Measurements from ENCODE around the gene ST7. TPM values are rescaled to one million over a fixed set of nuclear protein-coding genes. Genes with fewer than 3 reads are reported as not detected.
A peak's percentile ranks its signal among the peaks of the same experiment; 100 is the strongest.

Gene ST7
- total and polyA plus RNA-seq, 2 donors (not counting 1 experiment from before 2014, with no cell fraction given): 20.0 to 28.6 TPM

DNA sequence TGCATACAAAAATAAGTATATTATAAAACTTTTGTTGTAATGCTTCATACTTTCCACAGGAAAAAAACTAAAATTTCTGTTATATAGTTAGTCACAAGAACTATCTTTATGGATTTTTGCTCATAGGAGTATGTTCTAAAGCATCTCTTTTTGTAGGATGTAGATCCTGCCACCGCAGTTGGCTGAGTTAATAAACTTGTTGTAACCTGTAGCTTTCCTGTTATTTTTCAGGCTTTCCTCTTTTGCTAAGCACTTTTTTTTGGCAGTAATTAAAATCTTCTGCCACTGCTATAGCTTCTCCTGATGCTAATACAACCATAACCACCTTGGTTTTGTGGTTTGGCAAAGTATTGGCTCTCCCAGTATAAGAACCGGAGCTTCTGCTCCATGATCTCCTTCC is 309.2 kb downstream of the ST7 start:
- peak in 1 of 2 donors; percentile 38 for DNase-seq (ENCODE audit: low read depth in 2 of 2)
- no peak overlapping the region for H3K27ac ChIP-seq (ENCODE audit: insufficient read depth, low read length)
- TF ChIP-seq, protein P1, sequence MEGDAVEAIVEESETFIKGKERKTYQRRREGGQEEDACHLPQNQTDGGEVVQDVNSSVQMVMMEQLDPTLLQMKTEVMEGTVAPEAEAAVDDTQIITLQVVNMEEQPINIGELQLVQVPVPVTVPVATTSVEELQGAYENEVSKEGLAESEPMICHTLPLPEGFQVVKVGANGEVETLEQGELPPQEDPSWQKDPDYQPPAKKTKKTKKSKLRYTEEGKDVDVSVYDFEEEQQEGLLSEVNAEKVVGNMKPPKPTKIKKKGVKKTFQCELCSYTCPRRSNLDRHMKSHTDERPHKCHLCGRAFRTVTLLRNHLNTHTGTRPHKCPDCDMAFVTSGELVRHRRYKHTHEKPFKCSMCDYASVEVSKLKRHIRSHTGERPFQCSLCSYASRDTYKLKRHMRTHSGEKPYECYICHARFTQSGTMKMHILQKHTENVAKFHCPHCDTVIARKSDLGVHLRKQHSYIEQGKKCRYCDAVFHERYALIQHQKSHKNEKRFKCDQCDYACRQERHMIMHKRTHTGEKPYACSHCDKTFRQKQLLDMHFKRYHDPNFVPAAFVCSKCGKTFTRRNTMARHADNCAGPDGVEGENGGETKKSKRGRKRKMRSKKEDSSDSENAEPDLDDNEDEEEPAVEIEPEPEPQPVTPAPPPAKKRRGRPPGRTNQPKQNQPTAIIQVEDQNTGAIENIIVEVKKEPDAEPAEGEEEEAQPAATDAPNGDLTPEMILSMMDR (conservative IDR thresholded peaks at IDR 0.05 in 1 of 2, IDR thresholded peaks at IDR 0.05 in 1 of 2; ENCODE audit: low read depth in 1 of 2, low read length in 2 of 2): no peak
- no peak for TF ChIP-seq EZH2 (IDR thresholded peaks at IDR 0.05; ENCODE audit: low read length, missing control alignments)
- no peaks in the 10 kb centered on the region for H3K27me3 ChIP-seq (ENCODE audit: control insufficient read depth, insufficient read depth, low read length)
- no peaks in the 10 kb centered on the region for H4K20me1 ChIP-seq (ENCODE audit: control insufficient read depth, extremely low read depth, insufficient read depth, low read length)
- H3K4me3 ChIP-seq (replicated peaks in 1 of 4; ENCODE audit: control extremely low read depth in 1 of 4, insufficient read depth in 1 of 4, low read depth in 3 of 4, low read length in 4 of 4): no peak overlapping the region
- peaks cover 9% of the 10 kb centered on the region for H3K4me1 ChIP-seq (ENCODE audit: control insufficient read depth, extremely low read depth, insufficient read depth, low read length)
- H3K36me3 ChIP-seq (ENCODE audit: control insufficient read depth, insufficient read depth, low read length): no peaks in the 10 kb centered on the region
- H3K4me2 ChIP-seq (ENCODE audit: extremely low read depth, insufficient read depth, low read length): no peak overlapping the region
- H3K9ac ChIP-seq (ENCODE audit: insufficient read depth, low read length): no peak overlapping the region
- no peaks in the 10 kb centered on the region for H3K79me2 ChIP-seq (ENCODE audit: control insufficient read depth, insufficient read depth, low read length)
- H2AFZ ChIP-seq (ENCODE audit: low read length): no peak overlapping the region
- no peaks in the 10 kb centered on the region for H3K9me3 ChIP-seq (ENCODE audit: control insufficient read depth, insufficient read depth, low read depth, low read length)

DNA sequence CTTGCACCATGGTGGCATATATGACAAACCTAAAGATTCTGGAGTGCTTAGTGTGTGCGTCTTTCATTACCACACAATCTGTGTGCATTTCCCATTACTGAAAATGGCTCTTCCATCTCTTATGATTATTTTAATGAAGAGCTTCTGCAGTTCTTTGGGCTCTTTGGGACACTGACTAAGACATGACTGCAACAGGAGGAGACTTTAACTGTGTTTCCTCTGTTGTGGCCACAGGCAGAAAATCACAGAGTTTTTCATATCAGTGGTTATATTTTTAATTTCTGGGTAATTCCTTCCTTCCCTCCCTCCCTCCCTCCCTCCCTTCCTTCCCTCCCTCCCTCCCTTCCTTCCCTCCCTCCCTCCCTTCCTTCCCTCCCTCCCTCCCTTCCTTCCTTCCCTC is 311.4 kb downstream of the ST7 start:
- Histone ChIP-seq H2AFZ (ENCODE audit: low read length) (no peak overlapping the region), H3K4me2 (ENCODE audit: extremely low read depth, insufficient read depth, low read length) (no peak overlapping the region), H3K9me3 (ENCODE audit: control insufficient read depth, insufficient read depth, low read depth, low read length) (no peaks in the 10 kb centered on the region), H3K9ac (ENCODE audit: insufficient read depth, low read length) (no peak overlapping the region), H4K20me1 (ENCODE audit: control insufficient read depth, extremely low read depth, insufficient read depth, low read length) (no peaks in the 10 kb centered on the region), H3K4me1 (ENCODE audit: control insufficient read depth, extremely low read depth, insufficient read depth, low read length) (peaks cover 12% of the 10 kb centered on the region), H3K4me3 (replicated peaks in 1 of 4; ENCODE audit: control extremely low read depth in 1 of 4, insufficient read depth in 1 of 4, low read depth in 3 of 4, low read length in 4 of 4) (no peak overlapping the region), H3K36me3 (ENCODE audit: control insufficient read depth, insufficient read depth, low read length) (no peaks in the 10 kb centered on the region), H3K27ac (ENCODE audit: insufficient read depth, low read length) (no peak overlapping the region), H3K79me2 (ENCODE audit: control insufficient read depth, insufficient read depth, low read length) (no peaks in the 10 kb centered on the region), H3K27me3 (ENCODE audit: control insufficient read depth, insufficient read depth, low read length) (no peaks in the 10 kb centered on the region)
- DNase-seq (ENCODE audit: low read depth in 2 of 2): no peak
- TF ChIP-seq, protein P1 (conservative IDR thresholded peaks at IDR 0.05 in 1 of 2, IDR thresholded peaks at IDR 0.05 in 1 of 2; ENCODE audit: low read depth in 1 of 2, low read length in 2 of 2): no peak
- TF ChIP-seq EZH2 (IDR thresholded peaks at IDR 0.05; ENCODE audit: low read length, missing control alignments): no peak

DNA sequence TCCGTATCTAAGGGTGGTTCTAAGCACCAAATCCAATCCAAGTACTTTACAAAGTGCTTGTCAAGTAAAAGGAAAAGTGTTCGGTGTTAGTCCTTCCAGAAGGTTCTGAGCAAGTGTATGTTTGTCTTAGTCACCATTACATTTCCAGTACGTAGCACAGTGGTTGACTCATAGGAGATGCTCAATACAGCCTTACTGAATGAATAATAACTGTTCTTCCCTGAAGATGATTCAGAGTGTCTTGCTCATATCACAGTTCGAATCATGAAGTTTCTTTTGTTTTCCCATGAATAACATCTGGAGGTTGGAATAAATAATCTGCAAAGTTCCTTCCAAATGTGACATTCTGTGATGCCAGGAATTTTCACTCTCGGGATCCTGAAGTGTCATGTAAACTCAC is 316.1 kb downstream of the ST7 start:
- no peak overlapping the region for H2AFZ ChIP-seq (ENCODE audit: low read length)
- TF ChIP-seq EZH2 (IDR thresholded peaks at IDR 0.05; ENCODE audit: low read length, missing control alignments): no peak
- TF ChIP-seq, protein P1 (conservative IDR thresholded peaks at IDR 0.05 in 1 of 2, IDR thresholded peaks at IDR 0.05 in 1 of 2; ENCODE audit: low read depth in 1 of 2, low read length in 2 of 2): no peak
- peak overlapping the region; percentile 79 for H3K27ac ChIP-seq (ENCODE audit: insufficient read depth, low read length)
- H3K27me3 ChIP-seq (ENCODE audit: control insufficient read depth, insufficient read depth, low read length): no peaks in the 10 kb centered on the region
- no peaks in the 10 kb centered on the region for H4K20me1 ChIP-seq (ENCODE audit: control insufficient read depth, extremely low read depth, insufficient read depth, low read length)
- H3K36me3 ChIP-seq (ENCODE audit: control insufficient read depth, insufficient read depth, low read length): no peaks in the 10 kb centered on the region
- H3K79me2 ChIP-seq (ENCODE audit: control insufficient read depth, insufficient read depth, low read length): no peaks in the 10 kb centered on the region
- no peak overlapping the region for H3K9ac ChIP-seq (ENCODE audit: insufficient read depth, low read length)
- H3K9me3 ChIP-seq (ENCODE audit: control insufficient read depth, insufficient read depth, low read depth, low read length): no peaks in the 10 kb centered on the region
- peak overlapping the region in 2 of 4 experiments; percentile 21 to 23 for H3K4me3 ChIP-seq (replicated peaks in 1 of 4; ENCODE audit: control extremely low read depth in 1 of 4, insufficient read depth in 1 of 4, low read depth in 3 of 4, low read length in 4 of 4)
- peak overlapping the region; percentile 51 for H3K4me2 ChIP-seq (ENCODE audit: extremely low read depth, insufficient read depth, low read length)
- H3K4me1 ChIP-seq (ENCODE audit: control insufficient read depth, extremely low read depth, insufficient read depth, low read length): peaks cover 13% of the 10 kb centered on the region
- DNase-seq (ENCODE audit: low read depth in 2 of 2): peak; percentile 88 to 98

Data from fibroblast of lung (primary cell).